ENCODE results near the gene HLA-B.

HLA-B gene

GRCh38 chr6:31379850-31380249 is 22.9 kb upstream of the HLA-B start:
- Histone ChIP-seq H3K36me3 (ENCODE audit: control insufficient read depth, low read length) (no peaks in the 10 kb centered on the region), H3K4me2 (ENCODE audit: low read length) (no peak overlapping the region), H3K4me1 (ENCODE audit: control insufficient read depth, low read length) (no peaks in the 10 kb centered on the region), H3F3A (ENCODE audit: control insufficient read depth, insufficient read depth) (no peaks in the 10 kb centered on the region), H3K27me3 (ENCODE audit: control insufficient read depth, low read length) (peaks cover 18% of the 10 kb centered on the region), H3K9me3 (ENCODE audit: control insufficient read depth, insufficient read depth, low read length) (no peaks in the 10 kb centered on the region), H3K4me3 (ENCODE audit: low read length) (no peak overlapping the region), H4K20me1 (ENCODE audit: control insufficient read depth, insufficient read depth, low read depth, low read length) (no peaks in the 10 kb centered on the region), H3K9me2 (replicated peaks; ENCODE audit: control insufficient read depth, low read length) (no peaks in the 10 kb centered on the region), H3K79me2 (ENCODE audit: control insufficient read depth, low read length) (no peaks in the 10 kb centered on the region), H3K27ac (ENCODE audit: low read depth, low read length) (no peak overlapping the region)
- TF ChIP-seq EZH2phosphoT487 (IDR thresholded peaks at IDR 0.05; ENCODE audit: borderline replicate concordance, low read length) (no peak), CTCF (IDR thresholded peaks at IDR 0.05; ENCODE audit: low read depth, low read length, poor library complexity, severe bottlenecking) (no peak)

DNA sequence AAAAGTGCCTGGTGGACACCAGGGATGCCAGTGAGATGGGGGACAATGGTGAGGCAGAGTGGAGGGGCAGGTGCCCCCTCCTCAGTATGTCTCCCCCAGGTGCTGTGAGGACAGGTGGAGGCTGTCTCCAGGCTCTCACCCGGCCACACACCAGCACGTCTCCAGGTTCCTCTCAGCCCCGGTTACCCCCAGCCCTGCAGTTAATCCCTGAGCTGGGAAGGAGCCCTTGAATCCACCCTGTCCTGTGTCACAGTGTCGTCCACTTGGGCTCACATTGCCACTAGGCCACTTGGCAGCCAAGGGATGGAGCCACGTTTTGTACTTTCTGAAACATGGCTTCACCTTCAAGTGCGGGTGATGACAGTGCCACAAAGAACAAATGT is 21.7 kb upstream of the HLA-B start:
- no peaks in the 10 kb centered on the region for H3K79me2 ChIP-seq (ENCODE audit: control insufficient read depth, low read length)
- no peaks in the 10 kb centered on the region for H3K9me3 ChIP-seq (ENCODE audit: control insufficient read depth, insufficient read depth, low read length)
- peaks cover 18% of the 10 kb centered on the region for H3K27me3 ChIP-seq (ENCODE audit: control insufficient read depth, low read length)
- H3K9me2 ChIP-seq (replicated peaks; ENCODE audit: control insufficient read depth, low read length): no peaks in the 10 kb centered on the region
- no peak overlapping the region for H3K27ac ChIP-seq (ENCODE audit: low read depth, low read length)
- no peaks in the 10 kb centered on the region for H4K20me1 ChIP-seq (ENCODE audit: control insufficient read depth, insufficient read depth, low read depth, low read length)
- no peak for TF ChIP-seq CTCF (IDR thresholded peaks at IDR 0.05; ENCODE audit: low read depth, low read length, poor library complexity, severe bottlenecking)
- no peak for TF ChIP-seq EZH2phosphoT487 (IDR thresholded peaks at IDR 0.05; ENCODE audit: borderline replicate concordance, low read length)
- no peak overlapping the region for H3K4me2 ChIP-seq (ENCODE audit: low read length)
- H3F3A ChIP-seq (ENCODE audit: control insufficient read depth, insufficient read depth): no peaks in the 10 kb centered on the region
- no peak overlapping the region for H3K4me3 ChIP-seq (ENCODE audit: low read length)
- no peaks in the 10 kb centered on the region for H3K36me3 ChIP-seq (ENCODE audit: control insufficient read depth, low read length)
- H3K4me1 ChIP-seq (ENCODE audit: control insufficient read depth, low read length): no peaks in the 10 kb centered on the region

GRCh38 chr6:31378062-31378720 is 21.2 kb upstream of the HLA-B start:
- Histone ChIP-seq H3K27ac (ENCODE audit: low read depth, low read length) (no peak overlapping the region), H3K9me3 (ENCODE audit: control insufficient read depth, insufficient read depth, low read length) (no peaks in the 10 kb centered on the region), H3K9me2 (replicated peaks; ENCODE audit: control insufficient read depth, low read length) (no peaks in the 10 kb centered on the region), H3K4me1 (ENCODE audit: control insufficient read depth, low read length) (no peaks in the 10 kb centered on the region), H3K27me3 (ENCODE audit: control insufficient read depth, low read length) (peaks cover 18% of the 10 kb centered on the region), H4K20me1 (ENCODE audit: control insufficient read depth, insufficient read depth, low read depth, low read length) (no peaks in the 10 kb centered on the region), H3F3A (ENCODE audit: control insufficient read depth, insufficient read depth) (no peaks in the 10 kb centered on the region), H3K36me3 (ENCODE audit: control insufficient read depth, low read length) (no peaks in the 10 kb centered on the region), H3K4me2 (ENCODE audit: low read length) (no peak overlapping the region), H3K4me3 (ENCODE audit: low read length) (no peak overlapping the region), H3K79me2 (ENCODE audit: control insufficient read depth, low read length) (no peaks in the 10 kb centered on the region)
- no peak for TF ChIP-seq CTCF (IDR thresholded peaks at IDR 0.05; ENCODE audit: low read depth, low read length, poor library complexity, severe bottlenecking)
- no peak for TF ChIP-seq EZH2phosphoT487 (IDR thresholded peaks at IDR 0.05; ENCODE audit: borderline replicate concordance, low read length)

All from DOHH2 (cell line).